GM12864 (cell line): ENCODE data around the gene TAOK1.

Experiments
- DNase-seq: peaks from one replicate; pipeline ENCODE4 v3.0.0-alpha.2; 2011; ENCODE audit warnings: low read depth
- H3K4me3 ChIP-seq: 2 replicates; pipeline ENCODE4 v1.5.1; 2011; ENCODE audit warnings: mild to moderate bottlenecking, low read depth, low read length, control low read depth
- CTCF ChIP-seq: IDR thresholded peaks from 2 replicates; pipeline ENCODE4 v1.5.1; 2011; ENCODE audit warnings: low read depth, mild to moderate bottlenecking, moderate library complexity, low read length, control low read depth, inconsistent platforms; ENCODE audit errors: missing control alignments

The TAOK1 gene

GRCh38 chr17:29569245-29569950 lies 179.2 kb downstream of the TAOK1 start:
- H3K4me3 ChIP-seq = peak overlapping the region; percentile 68
- no peak for TF ChIP-seq CTCF
- DNase-seq = no peak

- no peak overlapping the region for H3K4me3 ChIP-seq
- no peak for DNase-seq
- no peak for TF ChIP-seq CTCF
Observed at GRCh38 chr17:29570521-29570920, 180.4 kb downstream of the TAOK1 start.

GRCh38 chr17:29571486-29571882 lies 181.3 kb downstream of the TAOK1 start:
- DNase-seq = no peak
- TF ChIP-seq CTCF = no peak
- no peak overlapping the region for H3K4me3 ChIP-seq

- TF ChIP-seq CTCF = no peak
- H3K4me3 ChIP-seq = no peak overlapping the region
- DNase-seq = no peak
Observed at GRCh38 chr17:29571883-29572681, 181.9 kb downstream of the TAOK1 start.

GRCh38 chr17:29572691-29573557 lies 182.8 kb downstream of the TAOK1 start:
- peak; percentile 82 for TF ChIP-seq CTCF
- no peak for DNase-seq
- H3K4me3 ChIP-seq = no peak overlapping the region

GRCh38 chr17:29573558-29573869 lies 183.4 kb downstream of the TAOK1 start:
- no peak overlapping the region for H3K4me3 ChIP-seq
- no peak for DNase-seq
- TF ChIP-seq CTCF = no peak
